SK-N-SH treated with all-trans-retinoic acid at 6 μM for 48 hours (cell line): ENCODE results near the gene IGSF8.

ENCODE experiments used
- ATAC-seq: fragments of 200-7000 bp; cut with Tn5 transposase; 3 replicates; pipeline ENCODE4 v1.9.1; 2020; ENCODE audit warnings: mild to moderate bottlenecking, moderate library complexity
- ARNTL ChIP-seq: fragments of 450-650 bp; formaldehyde crosslinking; IDR thresholded peaks from 2 replicates; pipeline ENCODE4 v1.5.0; 2020; ENCODE audit warnings: low read depth, mild to moderate bottlenecking, moderate library complexity, borderline replicate concordance
- BACH2 ChIP-seq: fragments of 250-450 bp; sonication (Bioruptor Pico); IDR thresholded peaks from 2 replicates; pipeline ENCODE4 v1.9.0; 2021; ENCODE audit warnings: mild to moderate bottlenecking, borderline replicate concordance
- CSDC2 ChIP-seq: fragments of 250-450 bp; sonication (Bioruptor Pico); IDR thresholded peaks from 2 replicates; pipeline ENCODE4 v1.5.0; 2020; ENCODE audit warnings: mild to moderate bottlenecking, moderate library complexity
- CSRNP3 ChIP-seq: fragments of 250-450 bp; sonication (Bioruptor Pico); IDR thresholded peaks from 2 replicates; pipeline ENCODE4 v1.5.1; 2021; ENCODE audit warnings: mild to moderate bottlenecking, moderate library complexity
- GLIS3 ChIP-seq: fragments of 250-450 bp; sonication (Bioruptor Pico); IDR thresholded peaks from 2 replicates; pipeline ENCODE4 v1.5.0; 2020; ENCODE audit warnings: mild to moderate bottlenecking, moderate library complexity
- OSR1 ChIP-seq: fragments of 250-450 bp; sonication (Bioruptor Pico); IDR thresholded peaks from 2 replicates; pipeline ENCODE4 v1.8.0; 2022; ENCODE audit warnings: moderate library complexity, mild to moderate bottlenecking, inconsistent platforms
- POU6F1 ChIP-seq: fragments of 250-450 bp; sonication (Bioruptor Pico); IDR thresholded peaks from 2 replicates; pipeline ENCODE4 v1.8.0; 2021; ENCODE audit warnings: low read depth, mild to moderate bottlenecking, moderate library complexity, borderline replicate concordance
- PPARA ChIP-seq: fragments of 250-450 bp; sonication (Bioruptor Pico); IDR thresholded peaks from 2 replicates; pipeline ENCODE4 v1.5.0; 2020; ENCODE audit warnings: mild to moderate bottlenecking, borderline replicate concordance
- RARB ChIP-seq: fragments of 250-450 bp; sonication (Bioruptor Pico); IDR thresholded peaks from 2 replicates; pipeline ENCODE4 v1.8.0; 2021; ENCODE audit warnings: mild to moderate bottlenecking, moderate library complexity
- SNAI2 ChIP-seq: fragments of 250-450 bp; sonication (Bioruptor Pico); IDR thresholded peaks from 2 replicates; pipeline ENCODE4 v1.5.0; 2020; ENCODE audit warnings: mild to moderate bottlenecking, moderate library complexity
- TCF4 ChIP-seq: fragments of 250-450 bp; sonication (Bioruptor Pico); IDR thresholded peaks from 2 replicates; pipeline ENCODE4 v1.8.0; 2021; ENCODE audit warnings: mild to moderate bottlenecking, moderate library complexity, borderline replicate concordance
- TOX ChIP-seq: fragments of 250-450 bp; sonication (Bioruptor Pico); IDR thresholded peaks from 2 replicates; pipeline ENCODE4 v1.8.0; 2021; ENCODE audit warnings: mild to moderate bottlenecking, moderate library complexity, borderline replicate concordance
- TSHZ2 ChIP-seq: fragments of 250-450 bp; sonication (Bioruptor Pico); IDR thresholded peaks from 2 replicates; pipeline ENCODE4 v1.5.0; 2020; ENCODE audit warnings: mild to moderate bottlenecking, moderate library complexity
- ZC3H10 ChIP-seq: fragments of 250-450 bp; sonication (Bioruptor Pico); IDR thresholded peaks from 2 replicates; pipeline ENCODE4 v1.5.1; 2021; ENCODE audit warnings: mild to moderate bottlenecking, moderate library complexity
- ZFP3 ChIP-seq: fragments of 250-450 bp; sonication (Bioruptor Pico); IDR thresholded peaks from 2 replicates; pipeline ENCODE4 v1.5.0; 2020; ENCODE audit warnings: mild to moderate bottlenecking, moderate library complexity
- ZFP30 ChIP-seq: fragments of 450-650 bp; formaldehyde crosslinking; IDR thresholded peaks from 2 replicates; pipeline ENCODE4 v1.5.0; 2022; ENCODE audit warnings: mild to moderate bottlenecking, moderate library complexity
- ZNF565 ChIP-seq: fragments of 450-650 bp; formaldehyde crosslinking; conservative IDR thresholded peaks from 2 replicates; pipeline ENCODE4 v1.5.0; 2020; ENCODE audit warnings: low read depth, mild to moderate bottlenecking, moderate library complexity
- ZNF70 ChIP-seq: fragments of 450-650 bp; formaldehyde crosslinking; IDR thresholded peaks from 2 replicates; pipeline ENCODE4 v1.5.0; 2020; ENCODE audit warnings: mild to moderate bottlenecking, moderate library complexity
- TF ChIP-seq, protein P1 (sequence below): fragments of 250-450 bp; sonication (Bioruptor Pico); IDR thresholded peaks from 2 replicates; pipeline ENCODE4 v1.8.0; 2020; ENCODE audit warnings: mild to moderate bottlenecking, moderate library complexity, borderline replicate concordance
- TF ChIP-seq, protein P2 (sequence below): fragments of 250-450 bp; sonication (Bioruptor Pico); IDR thresholded peaks from 2 replicates; pipeline ENCODE4 v1.5.1; 2020; ENCODE audit warnings: low read depth, mild to moderate bottlenecking, moderate library complexity

Gene IGSF8

GRCh38 chr1:160104486-160104885 is 6.1 kb upstream of the IGSF8 start:
- no peak for TF ChIP-seq TSHZ2 (CRISPR knock-in tag)
- no peak for TF ChIP-seq ZC3H10 (CRISPR knock-in tag)
- no peak for TF ChIP-seq OSR1
- TF ChIP-seq PPARA (CRISPR knock-in tag): no peak
- TF ChIP-seq ARNTL (CRISPR knock-in tag): no peak
- no peak for TF ChIP-seq GLIS3 (CRISPR knock-in tag)
- no peak for TF ChIP-seq SNAI2
- TF ChIP-seq RARB (CRISPR knock-in tag): no peak
- TF ChIP-seq CSDC2 (CRISPR knock-in tag): no peak
- no peak for TF ChIP-seq ZNF70 (CRISPR knock-in tag)
- TF ChIP-seq ZFP3: no peak
- no peak for TF ChIP-seq CSRNP3
- no peak for TF ChIP-seq POU6F1 (CRISPR knock-in tag)
- TF ChIP-seq TOX (CRISPR knock-in tag): no peak
- no peak for TF ChIP-seq ZFP30 (CRISPR knock-in tag)
- no peak for TF ChIP-seq ZNF565
- TF ChIP-seq, protein P1, sequence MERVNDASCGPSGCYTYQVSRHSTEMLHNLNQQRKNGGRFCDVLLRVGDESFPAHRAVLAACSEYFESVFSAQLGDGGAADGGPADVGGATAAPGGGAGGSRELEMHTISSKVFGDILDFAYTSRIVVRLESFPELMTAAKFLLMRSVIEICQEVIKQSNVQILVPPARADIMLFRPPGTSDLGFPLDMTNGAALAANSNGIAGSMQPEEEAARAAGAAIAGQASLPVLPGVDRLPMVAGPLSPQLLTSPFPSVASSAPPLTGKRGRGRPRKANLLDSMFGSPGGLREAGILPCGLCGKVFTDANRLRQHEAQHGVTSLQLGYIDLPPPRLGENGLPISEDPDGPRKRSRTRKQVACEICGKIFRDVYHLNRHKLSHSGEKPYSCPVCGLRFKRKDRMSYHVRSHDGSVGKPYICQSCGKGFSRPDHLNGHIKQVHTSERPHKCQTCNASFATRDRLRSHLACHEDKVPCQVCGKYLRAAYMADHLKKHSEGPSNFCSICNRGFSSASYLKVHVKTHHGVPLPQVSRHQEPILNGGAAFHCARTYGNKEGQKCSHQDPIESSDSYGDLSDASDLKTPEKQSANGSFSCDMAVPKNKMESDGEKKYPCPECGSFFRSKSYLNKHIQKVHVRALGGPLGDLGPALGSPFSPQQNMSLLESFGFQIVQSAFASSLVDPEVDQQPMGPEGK: no peak
- TF ChIP-seq, protein P2, sequence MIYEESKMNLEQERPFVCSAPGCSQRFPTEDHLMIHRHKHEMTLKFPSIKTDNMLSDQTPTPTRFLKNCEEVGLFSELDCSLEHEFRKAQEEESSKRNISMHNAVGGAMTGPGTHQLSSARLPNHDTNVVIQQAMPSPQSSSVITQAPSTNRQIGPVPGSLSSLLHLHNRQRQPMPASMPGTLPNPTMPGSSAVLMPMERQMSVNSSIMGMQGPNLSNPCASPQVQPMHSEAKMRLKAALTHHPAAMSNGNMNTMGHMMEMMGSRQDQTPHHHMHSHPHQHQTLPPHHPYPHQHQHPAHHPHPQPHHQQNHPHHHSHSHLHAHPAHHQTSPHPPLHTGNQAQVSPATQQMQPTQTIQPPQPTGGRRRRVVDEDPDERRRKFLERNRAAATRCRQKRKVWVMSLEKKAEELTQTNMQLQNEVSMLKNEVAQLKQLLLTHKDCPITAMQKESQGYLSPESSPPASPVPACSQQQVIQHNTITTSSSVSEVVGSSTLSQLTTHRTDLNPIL (CRISPR knock-in tag): no peak
- no peak for ATAC-seq

GRCh38 chr1:160103658-160104408 is 5.4 kb upstream of the IGSF8 start:
- no peak for ATAC-seq
- TF ChIP-seq TSHZ2 (CRISPR knock-in tag): no peak
- TF ChIP-seq ZNF70 (CRISPR knock-in tag): no peak
- no peak for TF ChIP-seq PPARA (CRISPR knock-in tag)
- no peak for TF ChIP-seq OSR1
- TF ChIP-seq, protein P1: no peak
- TF ChIP-seq POU6F1 (CRISPR knock-in tag): no peak
- TF ChIP-seq TCF4 (CRISPR knock-in tag): no peak
- no peak for TF ChIP-seq SNAI2
- TF ChIP-seq RARB (CRISPR knock-in tag): no peak
- TF ChIP-seq, protein P2 (CRISPR knock-in tag): no peak
- no peak for TF ChIP-seq ZNF565
- no peak for TF ChIP-seq BACH2 (CRISPR knock-in tag)
- no peak for TF ChIP-seq ZFP3
- no peak for TF ChIP-seq ZFP30 (CRISPR knock-in tag)
- no peak for TF ChIP-seq GLIS3 (CRISPR knock-in tag)
